HEK293T (cell line): Measurements from ENCODE around the gene SOD2.

Source experiments
- ARNT ChIP-seq: fragments of 450-650 bp; IDR thresholded peaks from 2 replicates; pipeline ENCODE4 v1.6.1; 2017; ENCODE audit warnings: mild to moderate bottlenecking
- BHLHE40 ChIP-seq: fragments of 450-650 bp; IDR thresholded peaks from 2 replicates; pipeline ENCODE4 v1.6.1; 2016; ENCODE audit warnings: mild to moderate bottlenecking, moderate library complexity, borderline replicate concordance
- CTBP1 ChIP-seq: fragments of 450-650 bp; IDR thresholded peaks from 2 replicates; pipeline ENCODE4 v1.6.1; 2016; ENCODE audit warnings: borderline replicate concordance
- ELF4 ChIP-seq: fragments of 450-650 bp; IDR thresholded peaks from 2 replicates; pipeline ENCODE4 v1.6.1; 2017; ENCODE audit warnings: antibody characterized with exemption
- FOXA1 ChIP-seq: fragments of 450-650 bp; IDR thresholded peaks from 2 replicates; pipeline ENCODE4 v1.6.1; 2016; ENCODE audit warnings: mild to moderate bottlenecking
- FOXM1 ChIP-seq: fragments of 450-650 bp; IDR thresholded peaks from 2 replicates; pipeline ENCODE4 v1.6.1; 2017; ENCODE audit warnings: mild to moderate bottlenecking, borderline replicate concordance
- HDGF ChIP-seq: fragments of 450-650 bp; IDR thresholded peaks from 2 replicates; pipeline ENCODE4 v1.6.1; 2017; ENCODE audit warnings: antibody characterized with exemption, borderline replicate concordance
- LEF1 ChIP-seq: fragments of 450-650 bp; IDR thresholded peaks from 2 replicates; pipeline ENCODE4 v1.6.1; 2017; ENCODE audit warnings: mild to moderate bottlenecking, borderline replicate concordance
- NFRKB ChIP-seq: fragments of 450-650 bp; IDR thresholded peaks from 2 replicates; pipeline ENCODE4 v1.6.1; 2016; ENCODE audit warnings: mild to moderate bottlenecking, moderate library complexity
- PKNOX1 ChIP-seq: fragments of 450-650 bp; IDR thresholded peaks from 2 replicates; pipeline ENCODE4 v1.6.1; 2016
- SP1 ChIP-seq: fragments of 450-650 bp; IDR thresholded peaks from 2 replicates; pipeline ENCODE4 v1.6.1; 2017
- SUZ12 ChIP-seq: fragments of 450-650 bp; IDR thresholded peaks from 2 replicates; pipeline ENCODE4 v1.6.1; 2016; ENCODE audit warnings: mild to moderate bottlenecking
- TARDBP ChIP-seq: fragments of 450-650 bp; IDR thresholded peaks from 2 replicates; pipeline ENCODE4 v1.6.1; 2016
- ZNF384 ChIP-seq: fragments of 450-650 bp; IDR thresholded peaks from 2 replicates; pipeline ENCODE4 v1.6.1; 2016

DNA sequence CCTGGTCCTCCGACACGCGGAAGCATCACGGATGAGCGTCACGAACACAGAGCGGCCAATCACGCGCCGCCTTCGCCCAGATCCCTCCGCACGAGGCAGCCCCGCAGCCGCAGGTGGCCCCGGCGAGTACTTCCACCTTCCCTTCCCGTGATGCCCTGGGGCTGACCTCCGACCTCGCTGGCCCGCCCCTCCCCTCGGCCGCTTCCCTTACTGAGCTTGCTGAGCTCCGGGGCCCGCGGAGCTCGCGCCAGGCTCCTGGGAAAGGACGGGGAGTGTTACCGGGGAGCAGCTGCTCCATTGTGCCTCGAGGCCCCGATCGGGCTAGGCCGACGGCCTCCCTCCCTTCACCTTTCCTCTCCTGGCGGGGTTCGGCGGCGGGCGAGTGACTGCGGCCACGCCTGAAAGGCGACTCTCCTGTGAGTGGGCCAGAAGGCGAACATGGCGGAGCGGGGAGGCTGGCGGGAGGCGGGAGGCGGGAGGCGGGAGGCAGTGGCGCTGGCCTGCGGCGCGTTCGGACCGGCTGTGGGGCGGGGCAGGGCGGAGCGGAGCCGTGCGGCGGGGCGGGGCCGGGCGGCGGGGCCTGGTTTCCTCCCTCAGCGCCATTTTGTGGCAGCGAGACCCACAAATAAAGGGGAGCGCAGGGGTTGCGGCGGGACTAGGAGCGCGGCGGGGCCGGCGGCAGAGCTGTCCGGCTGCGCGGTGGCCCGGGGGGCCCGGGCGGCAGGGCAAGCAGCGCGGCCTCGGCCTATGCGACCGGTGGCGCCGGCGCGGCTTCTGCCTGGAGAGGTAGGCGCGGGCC is 34.1 kb upstream of the SOD2 start, which contains the start of gene WTAP:
- TF ChIP-seq NFRKB: peak; percentile 82
- peak; percentile 84 for TF ChIP-seq TARDBP
- peak; percentile 84 for TF ChIP-seq CTBP1
- peak; percentile 60; the same call in 1 of the 2 replicates for TF ChIP-seq FOXM1
- no peak for TF ChIP-seq SUZ12
- TF ChIP-seq SP1: no peak
- no peak for TF ChIP-seq FOXA1
- no peak for TF ChIP-seq ZNF384
- no peak for TF ChIP-seq HDGF
- no peak for TF ChIP-seq LEF1
- no peak for TF ChIP-seq BHLHE40
- TF ChIP-seq PKNOX1: peak; percentile 53; the same call in 1 of the 2 replicates
- TF ChIP-seq ARNT: peak; percentile 81; the same call in 1 of the 2 replicates
- peak; percentile 90 for TF ChIP-seq ELF4
